Pancreas (tissue), 10 donors: ENCODE results near the gene PRKCZ. TPM values are rescaled to one million over a fixed set of nuclear protein-coding genes. Genes with fewer than 3 reads are reported as not detected.

Source experiments
- ATAC-seq, 4 donors: fragments of 200-7000 bp; cut with Tn5 transposase; one replicate each; pipeline versions ENCODE4 v1.8.0 to v1.9.1; 2020; ENCODE audit warnings: mild to moderate bottlenecking in 4 of 4, moderate library complexity in 4 of 4
- DNase-seq, 6 donors: peaks; one replicate each; pipeline ENCODE4 v3.0.0-alpha.2; 2020
- FAIRE-seq: peaks from 2 replicates; lab custom pipeline; 2012; peaks lifted over from hg19 to GRCh38; lab: Jason Lieb, UNC
- H3K27ac ChIP-seq, 4 donors: fragments of 200-600 bp; sonication (generic); 1 replicate in 3 of 4; 2 replicates in 1 of 4; pipeline versions ENCODE4 v1.5.0 to v1.8.0; 2020
- H3K27me3 ChIP-seq, 4 donors: fragments of 200-600 bp; one replicate each; pipeline ENCODE4 v1.8.0; 2021
- H3K36me3 ChIP-seq, 3 donors: fragments of 200-600 bp; sonication (generic) in 1 of 3; one replicate each; pipeline versions ENCODE4 v1.5.0 to v1.8.0; 2020 to 2021
- H3K4me1 ChIP-seq, 3 donors: fragments of 200-600 bp; one replicate each; pipeline ENCODE4 v1.8.0; 2021
- H3K4me3 ChIP-seq, 4 donors: fragments of 200-600 bp; sonication (generic) in 2 of 4; one replicate each; pipeline versions ENCODE4 v1.5.0 to v1.8.0; 2020 to 2021
- H3K9me3 ChIP-seq, 4 donors: fragments of 200-600 bp; one replicate each; pipeline ENCODE4 v1.8.0; 2021
- WGBS, 2 donors: extraction: QIAGEN DNeasy Blood & Tissue Kit; methylation state at CpG; one replicate each; pipeline ENCODE4 v1.1.7; 2013; 5-methylcytosine and 5-hydroxymethylcytosine counted together
- intact Hi-C, 3 donors: fragments of 100-400 bp; cut with DNase I; formaldehyde crosslinking; loops; one replicate each; pipeline versions ENCODE4 v1.11.1 to v1.14.2; 2022
- polyA plus RNA-seq, 2 donors: library from polyadenylated mRNA; stranded (reverse); fragments of 200-250 nt; gene quantifications; one replicate each; pipeline ENCODE4 v1.2.3, GENCODE V29; 2013
- total RNA-seq, 6 donors: library from RNA; stranded (reverse); fragmentation: NEBNext Ultra II Directional in 4 of 6; extraction: Animal tissue kit (Norgen Biotek cat#: 25700) in 4 of 6; gene quantifications; one replicate each; pipeline versions ENCODE4 v1.2.1 to v1.2.4, GENCODE V29; 2021 to 2023
- TF ChIP-seq, protein P1 (sequence below), 4 donors: fragments of 200-600 bp; sonication (generic) in 3 of 4; IDR thresholded peaks; one replicate each; pipeline versions ENCODE4 v1.5.0 to v1.8.0; 2021; ENCODE audit warnings: antibody characterized with exemption in 4 of 4
- donor health status: healthy with polysubstance abuse.
- donor health status: DM: no; HTN: no; CAD: no; lungs with moderate emphysema.
- donor health status: DM: no; HTN: no; CAD: no.
- donor health status: control.
- donor health status: control.
- donor health status: Bipolar disorder and iron deficiency.
- donor health status: DM: yes; HTN: yes; CAD: no.
- donor health status: DM: no; HTN: no; CAD: no.
- donor health status: DM: no; HTN: no; CAD: no.
- donor health status: DM: yes; HTN: yes; CAD: no.

PRKCZ gene
- total and polyA plus RNA-seq, 8 donors: 9.8 to 27.4 (median 17.1) TPM

DNA sequence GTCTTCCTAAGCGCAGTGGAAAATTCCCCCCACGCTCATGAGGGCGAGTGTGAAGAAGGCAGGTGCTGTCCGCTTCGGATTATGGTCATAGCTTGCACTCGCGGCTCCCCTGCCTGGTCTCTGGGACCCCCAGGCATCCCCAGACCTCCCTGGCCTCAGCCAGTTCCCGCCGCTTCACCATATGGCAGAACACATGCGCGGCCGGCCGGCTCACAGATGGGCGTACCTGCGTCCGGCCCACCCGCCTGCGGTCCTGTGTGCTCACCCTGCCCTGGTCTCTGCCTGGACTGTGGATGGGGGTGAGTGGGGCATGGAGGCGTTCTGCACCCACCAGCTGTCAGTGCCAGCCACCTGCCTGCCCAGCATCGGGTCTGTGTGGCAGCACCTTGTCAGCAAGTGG is 34.1 kb downstream of the PRKCZ start:
- Histone ChIP-seq H3K4me3 (no peak overlapping the region), H3K27ac (no peak overlapping the region), H3K4me1 (no peaks in the 10 kb centered on the region), H3K36me3 (no peaks in the 10 kb centered on the region), H3K27me3 (no peaks in the 10 kb centered on the region), H3K9me3 (no peaks in the 10 kb centered on the region)
- intact Hi-C loops: no loop called here
- ATAC-seq (no peak), FAIRE-seq (no peak), DNase-seq (peak in 1 of 6 donors; percentile 68)
- TF ChIP-seq, protein P1, sequence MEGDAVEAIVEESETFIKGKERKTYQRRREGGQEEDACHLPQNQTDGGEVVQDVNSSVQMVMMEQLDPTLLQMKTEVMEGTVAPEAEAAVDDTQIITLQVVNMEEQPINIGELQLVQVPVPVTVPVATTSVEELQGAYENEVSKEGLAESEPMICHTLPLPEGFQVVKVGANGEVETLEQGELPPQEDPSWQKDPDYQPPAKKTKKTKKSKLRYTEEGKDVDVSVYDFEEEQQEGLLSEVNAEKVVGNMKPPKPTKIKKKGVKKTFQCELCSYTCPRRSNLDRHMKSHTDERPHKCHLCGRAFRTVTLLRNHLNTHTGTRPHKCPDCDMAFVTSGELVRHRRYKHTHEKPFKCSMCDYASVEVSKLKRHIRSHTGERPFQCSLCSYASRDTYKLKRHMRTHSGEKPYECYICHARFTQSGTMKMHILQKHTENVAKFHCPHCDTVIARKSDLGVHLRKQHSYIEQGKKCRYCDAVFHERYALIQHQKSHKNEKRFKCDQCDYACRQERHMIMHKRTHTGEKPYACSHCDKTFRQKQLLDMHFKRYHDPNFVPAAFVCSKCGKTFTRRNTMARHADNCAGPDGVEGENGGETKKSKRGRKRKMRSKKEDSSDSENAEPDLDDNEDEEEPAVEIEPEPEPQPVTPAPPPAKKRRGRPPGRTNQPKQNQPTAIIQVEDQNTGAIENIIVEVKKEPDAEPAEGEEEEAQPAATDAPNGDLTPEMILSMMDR (IDR thresholded peaks at IDR 0.05): no peak
- 96 to 97% methylated on average over 20 of the region's 20 CpGs for WGBS, 2 donors

DNA sequence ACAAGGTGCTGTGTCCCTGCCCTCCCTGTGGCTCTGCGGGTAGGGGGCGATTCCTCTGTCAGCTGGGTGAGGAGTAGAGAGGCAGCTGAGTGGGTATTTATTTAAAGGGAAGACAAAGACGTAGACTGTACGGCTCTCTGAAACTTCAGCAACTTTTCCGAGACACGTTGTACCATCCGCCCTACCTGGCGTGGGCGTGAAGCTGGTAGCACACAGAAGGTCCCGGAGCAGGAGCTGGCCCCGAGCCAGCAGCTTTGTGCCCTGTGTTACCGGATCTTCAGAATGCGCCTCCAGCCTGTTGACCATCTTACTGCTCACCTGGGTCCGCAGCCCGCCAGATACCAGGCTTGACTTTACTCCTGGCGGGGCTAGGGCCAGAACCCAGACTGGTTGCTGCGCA is 34.9 kb downstream of the PRKCZ start:
- no peak for FAIRE-seq
- 91 to 93% methylated on average over 17 of the region's 17 CpGs for WGBS, 2 donors
- Histone ChIP-seq H3K27me3 (no peaks in the 10 kb centered on the region), H3K27ac (no peak overlapping the region), H3K4me3 (no peak overlapping the region), H3K4me1 (no peaks in the 10 kb centered on the region), H3K9me3 (no peaks in the 10 kb centered on the region), H3K36me3 (no peaks in the 10 kb centered on the region)
- peak in 1 of 6 donors; percentile 47 for DNase-seq
- intact Hi-C loops: no loop called here
- ATAC-seq: no peak
- TF ChIP-seq, protein P1 (IDR thresholded peaks at IDR 0.05): no peak

DNA sequence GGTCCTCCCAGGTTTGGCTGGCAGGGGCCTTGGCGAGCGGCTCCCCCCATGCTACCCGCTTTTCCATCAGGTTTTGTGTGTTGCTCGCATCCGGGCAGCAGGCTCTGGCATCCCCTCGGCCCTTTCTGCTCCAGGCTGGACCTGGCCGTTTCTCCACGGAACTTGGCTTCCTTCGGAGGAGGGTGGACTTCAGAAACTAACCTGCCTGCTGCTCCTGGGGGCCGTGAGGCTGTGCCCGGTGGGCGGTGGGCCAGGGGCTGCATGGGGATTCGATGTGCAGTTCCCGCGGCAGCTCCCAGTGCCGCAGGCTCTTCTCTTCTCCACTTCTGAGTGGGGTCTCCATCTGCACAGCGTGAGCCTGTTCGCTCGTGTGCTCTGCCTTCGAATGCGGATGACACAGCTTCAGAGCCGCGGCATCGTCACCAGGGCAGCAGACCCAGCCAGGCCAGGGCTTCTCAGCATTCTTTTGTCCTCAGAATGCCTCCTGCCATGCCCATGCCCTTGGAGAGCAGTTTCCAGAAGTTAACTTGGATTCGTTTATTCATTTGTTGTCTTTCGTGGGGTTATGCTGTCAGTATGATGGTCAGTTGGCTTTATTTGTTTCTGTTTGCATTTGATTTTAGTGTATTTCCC is 36.4 kb downstream of the PRKCZ start:
- Histone ChIP-seq H3K36me3 (no peaks in the 10 kb centered on the region), H3K27me3 (no peaks in the 10 kb centered on the region), H3K4me3 (no peak overlapping the region), H3K4me1 (no peaks in the 10 kb centered on the region), H3K27ac (no peak overlapping the region), H3K9me3 (no peaks in the 10 kb centered on the region)
- FAIRE-seq: no peak
- no peak for ATAC-seq
- 92 to 96% methylated on average over 26 of the region's 26 CpGs for WGBS, 2 donors
- DNase-seq: peak in 1 of 6 donors; percentile 51
- TF ChIP-seq, protein P1 (IDR thresholded peaks at IDR 0.05): no peak
- intact Hi-C loops: no loop called here

DNA sequence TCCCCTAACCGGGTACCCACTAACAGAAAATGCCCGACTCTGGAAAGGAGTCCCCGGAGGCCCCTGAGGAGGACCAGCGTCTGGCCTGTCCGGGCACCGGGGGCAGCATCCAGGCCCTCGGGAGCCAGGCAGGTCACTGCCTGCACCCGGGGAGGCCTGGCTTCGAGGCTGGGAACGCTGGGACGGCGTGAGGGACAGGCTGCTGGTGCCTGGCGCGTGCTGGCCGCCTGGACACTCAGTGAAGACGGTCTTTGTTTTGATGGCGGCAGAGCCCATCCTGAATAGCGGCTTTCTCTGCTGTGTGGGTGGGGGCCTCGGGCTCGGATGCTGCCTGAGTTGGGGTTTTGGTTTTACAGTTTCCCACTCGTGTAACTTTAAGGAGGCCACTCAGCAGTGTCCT is 37.6 kb downstream of the PRKCZ start:
- H3K27me3 ChIP-seq: no peaks in the 10 kb centered on the region
- FAIRE-seq: no peak
- no peak for ATAC-seq
- no peaks in the 10 kb centered on the region for H3K4me1 ChIP-seq
- no peak overlapping the region for H3K4me3 ChIP-seq
- H3K36me3 ChIP-seq: no peaks in the 10 kb centered on the region
- no peaks in the 10 kb centered on the region for H3K9me3 ChIP-seq
- 87 to 88% methylated on average over 21 of the region's 21 CpGs for WGBS, 2 donors
- TF ChIP-seq, protein P1 (IDR thresholded peaks at IDR 0.05): no peak
- peak in 2 of 6 donors; percentile 10 to 34 for DNase-seq
- intact Hi-C loops: no loop called here
- no peak overlapping the region for H3K27ac ChIP-seq

DNA sequence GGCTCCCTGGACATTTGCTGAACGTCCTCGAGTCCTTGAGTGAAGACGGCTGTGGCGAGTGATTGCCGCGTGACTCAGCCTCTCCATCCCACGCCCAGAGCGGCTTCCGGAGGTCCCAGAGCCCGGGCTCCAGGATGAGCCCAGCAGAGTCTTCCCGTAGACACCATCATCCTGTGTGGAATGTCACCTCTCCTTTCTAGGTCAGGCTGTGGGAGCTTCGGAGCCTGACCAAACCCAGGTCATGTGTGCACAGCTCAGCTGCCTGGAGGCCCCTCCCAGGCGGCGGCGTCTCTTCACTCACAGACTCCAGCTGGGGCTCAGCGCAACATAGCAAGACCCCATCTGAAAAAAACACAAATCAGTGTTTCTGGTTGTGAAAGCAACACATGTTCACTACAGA is 38.2 kb downstream of the PRKCZ start:
- WGBS, 2 donors: 87 to 88% methylated on average over 16 of the region's 16 CpGs

More for the DNA sequence above, 38.2 kb downstream of the PRKCZ start:
- DNase-seq (peak in 2 of 6 donors; percentile 15 to 48), ATAC-seq (peak in 3 of 4 donors; percentile 22 to 71 (median 32)), FAIRE-seq (no peak)
- Histone ChIP-seq H3K4me3 (no peak overlapping the region), H3K27ac (no peak overlapping the region), H3K36me3 (no peaks in the 10 kb centered on the region), H3K27me3 (no peaks in the 10 kb centered on the region), H3K4me1 (no peaks in the 10 kb centered on the region), H3K9me3 (no peaks in the 10 kb centered on the region)
- intact Hi-C loops: no loop called here
- TF ChIP-seq, protein P1 (IDR thresholded peaks at IDR 0.05): no peak
